Neural progenitor cell (in vitro differentiated cells): ENCODE measurements around the gene CLCN4. TPM values are rescaled to one million over a fixed set of nuclear protein-coding genes. Genes with fewer than 3 reads are reported as not detected.

Experiments used
- DNase-seq: peaks from one replicate; pipeline ENCODE4 v3.0.0-alpha.2; 2016; ENCODE audit warnings: low spot score
- H2AFZ ChIP-seq: fragments of 200-600 bp; sonication (generic); replicated peaks from 2 replicates; pipeline ENCODE4 v1.6.1; 2016; ENCODE audit warnings: antibody characterized with exemption
- H3F3A ChIP-seq: fragments of 200-600 bp; sonication (generic); 2 replicates; pipeline ENCODE4 v1.6.1; 2016; ENCODE audit warnings: antibody characterized with exemption, low read depth
- H3K27ac ChIP-seq: fragments of 200-600 bp; sonication (generic); 2 replicates; pipeline ENCODE4 v1.5.1; 2016; ENCODE audit warnings: mild to moderate bottlenecking
- H3K27me3 ChIP-seq: fragments of 200-600 bp; sonication (generic); 2 replicates; pipeline ENCODE4 v1.6.1; 2016; ENCODE audit warnings: mild to moderate bottlenecking, moderate library complexity
- H3K36me3 ChIP-seq: fragments of 200-600 bp; sonication (generic); 2 replicates; pipeline ENCODE4 v1.5.1; 2016
- H3K4me1 ChIP-seq: fragments of 200-600 bp; sonication (generic); 2 replicates; pipeline ENCODE4 v1.6.1; 2016; ENCODE audit warnings: mixed run types
- H3K4me2 ChIP-seq: fragments of 200-600 bp; sonication (generic); 2 replicates; pipeline ENCODE4 v1.6.1; 2016
- H3K4me3 ChIP-seq: fragments of 200-600 bp; sonication (generic); 2 replicates; pipeline ENCODE4 v1.5.1; 2016
- H3K79me2 ChIP-seq: fragments of 200-600 bp; sonication (generic); 2 replicates; pipeline ENCODE4 v1.6.1; 2016; ENCODE audit warnings: low read depth
- H3K9ac ChIP-seq: fragments of 200-600 bp; sonication (generic); 2 replicates; pipeline ENCODE4 v1.6.1; 2016
- H3K9me3 ChIP-seq: fragments of 200-600 bp; sonication (generic); 2 replicates; pipeline ENCODE4 v1.5.1; 2016; ENCODE audit warnings: low read depth
- H4K20me1 ChIP-seq: fragments of 200-600 bp; sonication (generic); 2 replicates; pipeline ENCODE4 v1.6.1; 2016; ENCODE audit warnings: low read depth
- H3K27ac Mint-ChIP-seq: 3 replicates; pipeline ENCODE4 v1.8.0; 2021; ENCODE audit warnings: mixed read lengths
- H3K27me3 Mint-ChIP-seq: 2 replicates; pipeline ENCODE4 v1.8.0; 2022; ENCODE audit warnings: low read depth, mild to moderate bottlenecking, inconsistent platforms, moderate library complexity, mixed read lengths; ENCODE audit not compliant: insufficient read depth
- H3K36me3 Mint-ChIP-seq: 3 replicates; pipeline ENCODE4 v1.8.0; 2021; ENCODE audit warnings: mixed read lengths
- H3K4me1 Mint-ChIP-seq: 3 replicates; pipeline ENCODE4 v1.8.0; 2021; ENCODE audit warnings: mixed read lengths
- H3K4me3 Mint-ChIP-seq: 3 replicates; pipeline ENCODE4 v1.8.0; 2021; ENCODE audit warnings: mild to moderate bottlenecking, moderate library complexity, mixed read lengths
- H3K9me3 Mint-ChIP-seq: 3 replicates; pipeline ENCODE4 v1.8.0; 2020; ENCODE audit warnings: mixed read lengths
- EZH2 ChIP-seq: fragments of 200-600 bp; sonication (generic); IDR thresholded peaks from 2 replicates; pipeline ENCODE4 v1.6.1; 2017; ENCODE audit warnings: antibody characterized with exemption, mild to moderate bottlenecking, moderate library complexity
- EZH2phosphoT487 ChIP-seq: fragments of 200-600 bp; sonication (generic); IDR thresholded peaks from 2 replicates; pipeline ENCODE4 v1.6.1; 2017; ENCODE audit warnings: antibody characterized with exemption
- total RNA-seq: library from RNA; depleted of rRNA; stranded (reverse); fragments of >200 nt; gene quantifications from 2 replicates; pipeline ENCODE4 v1.2.3, GENCODE V29; 2015; ENCODE audit warnings: low replicate concordance
- TF ChIP-seq, protein P1 (sequence below): fragments of 200-600 bp; sonication (generic); IDR thresholded peaks from 2 replicates; pipeline ENCODE4 v1.5.1; 2017; ENCODE audit warnings: antibody characterized with exemption, mild to moderate bottlenecking

CLCN4 gene
- total RNA-seq, 1 donor from 2014 or later: 6.6 TPM

GRCh38 chrX:10195425-10195824, 38.6 kb downstream of the CLCN4 start:
- Histone ChIP-seq H3K4me1 (no peaks in the 10 kb centered on the region), H3K36me3 (no peaks in the 10 kb centered on the region), H3K27ac (no peak overlapping the region), H3K27me3 (no peaks in the 10 kb centered on the region), H3K4me3 (no peak overlapping the region), H3K4me2 (no peak overlapping the region), H3F3A (no peaks in the 10 kb centered on the region), H2AFZ (no peak overlapping the region), H3K79me2 (no peaks in the 10 kb centered on the region), H3K9me3 (no peaks in the 10 kb centered on the region), H4K20me1 (no peaks in the 10 kb centered on the region), H3K9ac (no peak overlapping the region)
- TF ChIP-seq EZH2phosphoT487 (no peak), EZH2 (no peak)
- TF ChIP-seq, protein P1, sequence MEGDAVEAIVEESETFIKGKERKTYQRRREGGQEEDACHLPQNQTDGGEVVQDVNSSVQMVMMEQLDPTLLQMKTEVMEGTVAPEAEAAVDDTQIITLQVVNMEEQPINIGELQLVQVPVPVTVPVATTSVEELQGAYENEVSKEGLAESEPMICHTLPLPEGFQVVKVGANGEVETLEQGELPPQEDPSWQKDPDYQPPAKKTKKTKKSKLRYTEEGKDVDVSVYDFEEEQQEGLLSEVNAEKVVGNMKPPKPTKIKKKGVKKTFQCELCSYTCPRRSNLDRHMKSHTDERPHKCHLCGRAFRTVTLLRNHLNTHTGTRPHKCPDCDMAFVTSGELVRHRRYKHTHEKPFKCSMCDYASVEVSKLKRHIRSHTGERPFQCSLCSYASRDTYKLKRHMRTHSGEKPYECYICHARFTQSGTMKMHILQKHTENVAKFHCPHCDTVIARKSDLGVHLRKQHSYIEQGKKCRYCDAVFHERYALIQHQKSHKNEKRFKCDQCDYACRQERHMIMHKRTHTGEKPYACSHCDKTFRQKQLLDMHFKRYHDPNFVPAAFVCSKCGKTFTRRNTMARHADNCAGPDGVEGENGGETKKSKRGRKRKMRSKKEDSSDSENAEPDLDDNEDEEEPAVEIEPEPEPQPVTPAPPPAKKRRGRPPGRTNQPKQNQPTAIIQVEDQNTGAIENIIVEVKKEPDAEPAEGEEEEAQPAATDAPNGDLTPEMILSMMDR: no peak
- Mint-ChIP-seq H3K4me3 (no peak overlapping the region), H3K27me3 (no peaks in the 10 kb centered on the region), H3K36me3 (peaks cover 5% of the 10 kb centered on the region), H3K27ac (no peak overlapping the region), H3K4me1 (peaks cover 4% of the 10 kb centered on the region), H3K9me3 (peaks cover 8% of the 10 kb centered on the region)
- DNase-seq: no peak

DNA sequence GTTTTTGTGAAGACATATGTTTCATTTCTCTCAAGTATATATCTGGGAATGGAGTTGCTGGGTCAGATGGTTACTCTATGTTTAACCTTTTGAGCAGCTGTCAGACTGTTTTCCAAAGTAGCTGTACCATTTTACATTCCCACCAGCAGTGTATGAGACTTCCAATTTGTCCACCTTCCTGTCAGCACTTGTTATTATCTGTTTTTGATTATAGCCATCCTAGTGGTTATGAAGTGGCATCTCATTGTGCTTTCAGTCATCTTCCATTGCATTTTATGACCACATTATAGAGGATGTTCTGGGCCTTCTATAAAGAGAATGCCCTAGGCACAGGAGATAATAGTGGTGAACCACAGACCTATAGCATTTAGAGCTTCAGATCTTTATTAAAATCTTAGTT, 39.2 kb downstream of the CLCN4 start:
- Histone ChIP-seq H3K27me3 (no peaks in the 10 kb centered on the region), H3K79me2 (no peaks in the 10 kb centered on the region), H3K4me3 (no peak overlapping the region), H2AFZ (no peak overlapping the region), H3K4me2 (no peak overlapping the region), H3F3A (no peaks in the 10 kb centered on the region), H3K9me3 (no peaks in the 10 kb centered on the region), H3K9ac (no peak overlapping the region), H3K4me1 (no peaks in the 10 kb centered on the region), H3K27ac (no peak overlapping the region), H3K36me3 (no peaks in the 10 kb centered on the region), H4K20me1 (no peaks in the 10 kb centered on the region)
- TF ChIP-seq EZH2phosphoT487: no peak
- Mint-ChIP-seq H3K27ac (no peak overlapping the region), H3K4me3 (no peak overlapping the region), H3K27me3 (no peaks in the 10 kb centered on the region), H3K4me1 (peaks cover 4% of the 10 kb centered on the region), H3K9me3 (peaks cover 8% of the 10 kb centered on the region), H3K36me3 (peaks cover 5% of the 10 kb centered on the region)
- DNase-seq: no peak

DNA sequence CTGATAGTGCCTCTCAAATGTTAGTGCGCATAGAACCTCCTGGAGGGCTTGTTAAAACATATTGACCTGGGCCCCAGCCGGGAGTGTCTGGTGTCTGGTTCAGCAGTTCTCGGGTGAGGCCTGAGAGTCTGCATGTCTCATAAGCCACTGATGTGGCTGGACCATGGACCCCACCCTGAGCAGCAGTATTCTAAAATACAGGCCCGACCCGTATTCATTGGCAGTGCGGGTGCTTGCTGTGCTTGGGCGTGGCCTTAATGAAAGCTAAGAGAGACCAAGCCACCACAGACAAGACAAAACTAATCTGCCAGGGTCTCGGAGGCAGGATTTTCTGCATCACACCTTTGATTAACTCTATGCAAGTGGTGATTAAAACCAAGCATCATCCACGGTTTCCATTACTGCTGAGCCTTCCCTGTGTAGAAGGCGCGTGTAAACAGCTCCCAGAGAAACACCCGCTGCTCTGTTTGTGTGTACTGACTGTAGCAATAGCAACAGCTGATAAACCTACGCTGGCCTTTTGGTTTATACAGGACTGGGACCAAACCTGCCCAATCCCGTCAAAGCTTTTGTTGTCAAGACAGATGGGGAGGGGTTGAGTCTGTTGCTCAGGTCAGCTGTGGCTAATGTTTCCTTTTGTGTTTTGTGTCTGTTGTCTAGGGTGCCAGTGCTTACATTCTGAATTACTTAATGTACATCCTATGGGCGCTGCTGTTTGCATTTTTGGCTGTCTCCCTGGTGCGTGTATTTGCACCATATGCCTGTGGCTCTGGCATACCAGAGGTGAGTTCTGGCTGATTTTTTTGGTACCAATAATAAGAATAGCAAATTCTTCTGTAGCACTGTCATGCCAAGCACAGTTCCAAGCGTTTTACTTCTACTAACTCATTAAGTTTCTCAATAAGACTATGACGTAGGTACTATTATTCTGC, 40.8 kb downstream of the CLCN4 start:
- TF ChIP-seq EZH2 (no peak), EZH2phosphoT487 (no peak)
- TF ChIP-seq, protein P1: no peak
- DNase-seq: peak; percentile 62
- Histone ChIP-seq H3K36me3 (no peaks in the 10 kb centered on the region), H3K79me2 (no peaks in the 10 kb centered on the region), H2AFZ (no peak overlapping the region), H3K4me3 (no peak overlapping the region), H3K4me2 (no peak overlapping the region), H3K27me3 (no peaks in the 10 kb centered on the region), H4K20me1 (no peaks in the 10 kb centered on the region), H3F3A (no peaks in the 10 kb centered on the region), H3K27ac (no peak overlapping the region), H3K9ac (no peak overlapping the region), H3K4me1 (no peaks in the 10 kb centered on the region), H3K9me3 (no peaks in the 10 kb centered on the region)
- H3K27ac Mint-ChIP-seq: no peak overlapping the region
- H3K36me3 Mint-ChIP-seq: peaks cover 5% of the 10 kb centered on the region
- no peaks in the 10 kb centered on the region for H3K27me3 Mint-ChIP-seq
- H3K4me1 Mint-ChIP-seq: peaks cover 4% of the 10 kb centered on the region
- H3K4me3 Mint-ChIP-seq: no peak overlapping the region
- H3K9me3 Mint-ChIP-seq: peaks cover 4% of the 10 kb centered on the region

GRCh38 chrX:10198254-10198653, 41.5 kb downstream of the CLCN4 start:
- H3F3A ChIP-seq: no peaks in the 10 kb centered on the region
- no peak for DNase-seq
- TF ChIP-seq EZH2 (no peak), EZH2phosphoT487 (no peak)
- TF ChIP-seq, protein P1: no peak
- H3K36me3 Mint-ChIP-seq: peaks cover 5% of the 10 kb centered on the region
- no peak overlapping the region for H3K4me2 ChIP-seq
- H3K27me3 ChIP-seq: no peaks in the 10 kb centered on the region
- peaks cover under 1% of the 10 kb centered on the region for H3K9me3 Mint-ChIP-seq
- no peaks in the 10 kb centered on the region for H3K27me3 Mint-ChIP-seq
- H4K20me1 ChIP-seq: no peaks in the 10 kb centered on the region
- no peaks in the 10 kb centered on the region for H3K79me2 ChIP-seq
- no peak overlapping the region for H2AFZ ChIP-seq
- H3K4me1 ChIP-seq: no peaks in the 10 kb centered on the region
- H3K27ac Mint-ChIP-seq: no peak overlapping the region
- H3K9ac ChIP-seq: no peak overlapping the region
- no peaks in the 10 kb centered on the region for H3K36me3 ChIP-seq
- H3K4me1 Mint-ChIP-seq: peaks cover 4% of the 10 kb centered on the region
- H3K4me3 Mint-ChIP-seq: no peak overlapping the region
- H3K27ac ChIP-seq: no peak overlapping the region
- H3K4me3 ChIP-seq: no peak overlapping the region
- no peaks in the 10 kb centered on the region for H3K9me3 ChIP-seq
